Amniotic epithelial cell (primary cell): ENCODE results near the gene TMEM143.
"Not testable (repeated sequence)": the region's sequence is repeated elsewhere in the genome, so short reads cannot be mapped to it uniquely, and the experiment has no call there.

Experiments used
- DNase-seq: peaks from one replicate; pipeline ENCODE4 v3.0.0-alpha.2; 2010; ENCODE audit warnings: low read depth

TMEM143 gene

DNA sequence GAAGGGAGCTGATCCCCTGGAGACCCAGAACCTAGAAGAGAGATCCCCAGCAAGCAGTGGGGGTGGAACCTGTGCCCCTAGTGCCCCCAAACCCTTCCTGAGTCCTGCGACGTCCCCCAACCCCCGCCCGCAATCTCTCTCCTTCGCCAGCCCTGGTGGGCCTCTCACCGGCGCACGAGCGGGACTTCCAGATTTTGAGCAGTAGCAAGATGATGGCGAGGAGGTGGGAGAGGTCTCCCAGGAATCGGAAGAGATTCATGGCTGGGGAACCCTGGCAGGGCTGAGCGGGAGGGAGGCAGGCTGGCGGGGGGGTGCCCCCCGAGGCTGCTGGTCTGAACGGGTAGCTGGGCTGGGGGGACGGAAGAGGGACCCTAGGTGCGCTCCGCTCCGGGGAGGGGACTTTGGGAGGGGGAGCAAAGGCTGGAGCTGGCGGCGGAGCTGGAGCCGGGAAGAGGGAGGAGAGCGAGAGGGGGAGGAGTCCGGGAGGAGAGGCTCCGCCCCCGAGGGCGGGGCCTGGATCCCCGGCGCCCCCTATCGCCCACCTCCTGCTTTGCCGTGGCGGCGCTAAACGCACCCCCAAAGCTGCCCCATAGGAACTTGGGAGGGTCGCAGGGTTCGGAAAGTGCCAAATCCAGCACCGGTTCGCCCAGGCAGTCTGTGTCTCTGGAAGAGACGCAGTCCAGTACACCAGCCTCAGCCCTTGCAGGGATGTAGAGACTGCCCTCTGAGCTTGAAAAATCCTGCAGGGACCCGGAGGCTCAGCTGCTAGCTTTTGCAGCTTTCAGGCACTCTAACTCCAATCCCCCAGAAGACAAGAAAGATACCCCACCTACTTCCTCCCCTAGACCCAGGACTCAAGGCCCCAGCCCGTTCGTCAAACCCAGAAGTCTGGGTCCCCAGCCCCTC lies 27.6 kb upstream of the TMEM143 start, which contains the start of gene KDELR1:
Gene KDELR1, minus strand, starts transcription at position 452 of the 906 bp plus-strand sequence. Its CDS starts 193 bp downstream, at position 259.
- peak; percentile 56 for DNase-seq

DNA sequence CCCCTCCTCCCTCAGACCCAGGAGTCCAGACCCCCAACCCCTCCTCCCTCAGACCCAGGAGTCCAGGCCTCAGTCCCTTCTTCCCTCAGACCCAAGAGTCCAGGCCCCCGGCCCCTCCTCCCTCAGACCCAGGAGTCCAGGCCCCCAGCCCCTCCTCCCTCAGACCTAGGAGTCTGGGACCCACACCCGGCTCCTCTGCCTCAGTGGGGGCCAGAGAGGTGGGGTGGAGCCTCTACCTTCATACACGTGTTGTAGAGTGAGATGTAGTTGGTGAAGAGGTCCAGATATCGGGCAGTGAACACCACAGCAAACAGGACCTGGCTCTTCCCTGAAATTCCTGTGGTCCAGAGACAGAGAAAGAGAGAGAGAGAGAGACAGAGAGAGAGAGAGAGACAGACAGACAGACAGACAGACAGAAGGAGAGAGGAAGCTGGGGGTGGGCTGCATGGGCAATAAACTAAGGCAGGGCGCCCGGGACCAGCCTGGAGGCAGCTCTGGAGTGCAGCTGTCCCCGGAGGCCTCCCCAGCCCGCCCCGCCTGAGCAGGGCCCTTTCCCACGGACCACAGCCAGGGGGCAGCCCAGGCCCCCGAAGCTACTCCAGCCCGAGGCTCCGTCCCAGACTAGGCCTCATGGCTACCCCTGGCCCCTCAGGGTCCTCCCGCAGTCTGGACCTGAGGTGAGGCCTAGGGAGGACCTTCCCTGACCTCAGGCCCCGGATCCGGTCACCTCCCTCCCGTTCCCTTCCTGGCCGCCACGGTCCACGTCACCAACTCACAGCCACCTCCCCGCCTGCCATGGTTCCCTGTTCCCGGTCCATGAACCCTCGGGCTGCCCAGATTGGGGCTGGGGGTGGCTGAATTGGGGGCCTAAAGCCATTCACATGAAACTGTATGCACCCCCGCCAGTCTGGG lies 26.7 kb upstream of the TMEM143 start:
- peak; percentile 67 for DNase-seq

DNA sequence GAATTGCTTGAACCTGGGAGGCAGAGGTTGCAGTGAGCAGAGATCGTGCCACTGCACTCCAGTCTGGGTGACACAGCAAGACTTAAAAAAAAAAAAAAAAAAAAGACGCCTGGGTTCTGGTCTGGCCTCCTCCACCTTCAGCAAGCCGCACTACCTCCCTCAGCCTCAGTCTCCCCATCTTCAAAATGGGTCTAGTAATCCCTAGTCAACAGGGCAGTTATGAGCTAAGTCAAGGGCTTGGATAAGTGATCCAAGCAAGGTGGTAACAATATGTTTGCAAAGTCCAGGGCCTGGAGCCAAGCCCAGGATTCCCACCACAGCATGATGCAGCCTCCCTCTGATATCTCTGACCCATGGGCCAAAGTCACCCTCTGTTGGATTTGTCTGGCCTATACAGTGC lies 23.2 kb upstream of the TMEM143 start:
- DNase-seq: peak; percentile 19

DNA sequence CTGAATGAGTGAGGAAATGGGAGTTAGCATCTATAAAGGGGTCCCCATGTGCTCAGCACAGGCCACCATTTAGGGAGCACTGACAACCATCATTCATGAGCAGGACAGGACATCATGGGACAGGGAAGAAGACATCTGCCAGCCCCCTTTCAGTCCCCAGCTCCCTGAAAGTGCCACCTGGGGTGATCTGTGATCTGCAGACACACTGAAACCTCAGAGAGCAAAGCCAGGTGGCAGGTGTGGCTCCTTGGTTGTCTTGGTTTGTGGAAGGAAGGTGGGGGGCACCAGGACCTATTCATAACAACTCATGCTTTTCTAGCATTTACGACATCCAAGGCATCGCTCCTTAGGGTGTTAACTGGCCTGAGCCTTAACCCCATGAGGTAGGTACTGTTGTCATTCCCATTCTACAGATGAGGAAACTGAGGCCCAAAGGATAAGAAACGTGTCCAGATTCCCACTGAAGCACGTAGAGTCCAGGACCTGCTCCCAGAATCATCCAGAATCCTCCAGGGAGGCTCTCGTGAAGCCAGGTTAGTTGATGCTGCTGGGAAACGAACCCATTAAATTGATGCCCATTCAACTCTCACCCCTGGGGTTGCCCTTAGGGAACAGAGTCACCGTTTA lies 21.8 kb upstream of the TMEM143 start:
- no peak for DNase-seq

DNA sequence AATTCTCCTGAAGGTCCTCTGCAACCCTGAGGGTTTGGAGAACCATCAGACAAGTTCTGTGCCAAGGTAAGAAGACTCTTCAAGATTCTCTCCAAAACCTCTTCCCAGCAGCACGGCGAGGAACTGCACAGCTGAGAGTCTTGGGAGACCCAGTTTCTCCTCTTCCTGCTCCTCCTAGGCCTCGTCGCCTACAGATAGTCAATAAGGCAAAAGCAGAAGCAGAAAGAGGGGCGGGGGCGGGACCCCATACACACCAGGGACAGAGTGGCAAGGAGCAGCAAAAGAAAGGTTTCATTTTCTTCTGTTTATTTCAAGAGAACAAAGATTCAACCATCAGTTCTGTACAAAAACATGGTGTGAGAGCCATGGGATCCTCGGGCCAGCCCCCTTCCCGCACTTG lies 18.5 kb upstream of the TMEM143 start:
- DNase-seq: no peak

DNA sequence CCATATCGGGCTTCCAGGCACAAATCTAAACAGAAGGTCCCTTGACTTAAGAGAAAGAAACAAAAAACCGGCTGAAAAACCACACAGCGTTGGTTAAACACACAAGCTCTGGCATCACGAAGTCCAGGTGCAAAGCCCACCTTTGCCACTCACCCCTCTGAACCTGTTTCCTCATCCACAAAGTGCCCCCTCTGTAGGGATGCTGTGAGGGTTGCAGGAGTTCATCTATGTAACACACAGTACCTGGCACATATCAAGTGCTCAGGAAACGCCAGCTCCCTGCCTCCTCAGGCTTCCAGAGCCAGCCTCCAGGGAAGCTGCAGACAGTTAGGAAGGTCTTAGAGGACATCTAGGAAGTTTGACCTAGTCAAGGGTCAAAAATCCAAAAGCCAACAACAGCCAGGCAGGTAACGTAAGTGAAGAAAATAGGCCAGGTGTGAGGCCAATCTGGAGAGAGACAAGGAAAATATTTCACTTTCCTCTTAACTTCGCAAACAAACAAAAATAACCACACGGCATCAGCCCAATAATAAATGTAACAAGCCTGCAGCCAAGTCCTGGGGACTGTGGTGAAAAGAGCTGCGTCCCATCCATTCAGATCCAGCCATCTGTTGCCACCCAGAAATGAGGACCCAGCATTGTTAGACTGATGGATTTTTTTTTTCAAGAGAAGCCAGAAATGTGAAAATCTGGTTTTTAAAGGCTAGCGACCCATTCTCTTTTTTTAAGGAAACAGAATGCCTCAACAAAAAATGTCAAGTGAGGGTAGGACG lies 17.6 kb upstream of the TMEM143 start:
- DNase-seq: no peak

DNA sequence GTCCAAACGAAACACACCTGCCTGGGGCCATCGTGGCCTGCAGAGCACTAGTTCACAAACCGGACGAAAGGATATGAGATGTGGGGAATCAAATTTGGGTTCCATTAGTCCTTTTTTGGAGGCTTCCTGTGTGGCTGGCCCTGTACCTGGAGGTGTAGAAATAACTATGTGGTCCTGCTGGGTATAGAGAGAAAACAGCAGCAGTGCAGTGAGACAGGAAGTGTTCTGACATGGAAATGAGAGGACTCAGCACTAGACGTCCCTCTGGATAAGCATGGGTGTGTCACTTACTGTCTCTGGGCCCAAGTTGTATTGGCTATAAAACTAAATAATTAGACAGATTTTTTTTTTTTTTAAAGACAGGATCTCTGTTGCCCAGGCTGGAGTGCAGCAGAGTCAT lies 15.3 kb upstream of the TMEM143 start:
- no peak for DNase-seq

DNA sequence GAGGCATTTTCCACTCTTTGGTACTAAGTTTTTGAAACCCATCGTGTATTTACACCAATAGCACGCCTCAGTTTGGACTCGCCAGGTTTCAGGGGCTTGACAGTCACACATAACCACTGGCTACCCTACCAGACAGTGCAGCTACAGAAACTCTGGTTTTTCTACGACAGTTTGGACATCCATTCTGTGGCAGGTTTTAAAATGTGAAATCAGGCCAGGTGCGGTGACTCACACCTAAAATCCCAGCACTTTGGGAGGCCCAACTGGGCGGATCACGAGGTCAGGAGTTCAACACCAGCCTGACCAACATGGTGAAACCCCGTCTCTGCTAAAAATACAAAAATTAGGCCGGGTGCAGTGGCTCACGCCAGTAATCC lies 14.4 kb upstream of the TMEM143 start:
- DNase-seq: no peak

DNA sequence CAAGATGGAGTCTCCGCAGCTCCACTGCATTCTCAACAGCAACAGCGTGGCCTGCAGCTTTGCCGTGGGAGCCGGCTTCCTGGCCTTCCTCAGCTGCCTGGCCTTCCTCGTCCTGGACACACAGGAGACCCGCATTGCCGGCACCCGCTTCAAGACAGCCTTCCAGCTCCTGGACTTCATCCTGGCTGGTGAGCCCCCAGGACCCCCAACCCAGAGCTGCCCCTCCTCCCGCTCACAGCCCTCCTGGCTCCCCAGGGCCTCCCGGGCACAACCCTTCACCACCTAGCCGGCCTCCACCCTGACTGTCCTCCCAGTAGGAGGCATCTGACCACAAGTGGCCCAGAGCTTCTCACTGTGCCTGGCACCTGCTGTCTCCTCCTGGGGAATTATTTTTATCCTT lies 9.8 kb upstream of the TMEM143 start:
- no peak for DNase-seq

DNA sequence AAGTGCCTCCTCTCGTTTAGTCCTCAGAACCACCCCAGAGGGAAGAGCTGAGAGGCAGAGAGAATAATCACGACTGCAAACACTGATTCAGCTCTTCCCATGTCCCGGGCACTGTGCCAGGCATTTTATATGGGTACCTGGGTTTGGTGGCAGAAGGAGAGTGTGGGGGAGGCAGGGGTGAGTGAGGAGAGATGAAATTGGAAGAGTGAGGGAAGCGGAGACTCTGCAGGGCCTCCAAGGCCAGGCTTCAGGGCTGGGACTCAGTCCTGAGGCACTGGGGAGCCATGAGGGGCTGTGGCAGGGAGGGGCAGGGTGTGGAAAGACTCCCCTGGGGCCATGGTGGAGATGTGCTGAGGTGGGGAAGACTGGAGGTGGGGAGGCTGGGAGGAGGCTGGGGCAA lies 9.2 kb upstream of the TMEM143 start:
- peak; percentile 23 for DNase-seq

DNA sequence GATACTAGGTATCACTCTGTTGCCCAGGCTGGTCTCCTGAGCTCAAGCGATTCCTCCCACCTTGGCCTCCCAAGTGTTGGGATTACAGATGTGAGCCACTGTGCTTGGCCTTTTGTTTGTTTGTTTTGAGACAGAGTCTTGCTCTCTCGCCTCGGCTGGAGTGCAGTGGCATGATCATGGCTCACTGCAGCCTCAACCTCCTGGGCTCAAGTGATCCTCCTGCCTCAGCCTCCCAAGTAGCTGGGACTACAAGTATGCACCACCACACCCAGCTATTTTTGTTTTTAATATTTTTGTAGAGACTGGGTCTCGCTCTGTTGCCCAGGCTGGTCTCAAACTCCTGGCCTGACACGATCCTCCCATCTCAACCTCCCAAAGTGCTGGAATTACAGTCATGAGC lies 8.0 kb upstream of the TMEM143 start:
- DNase-seq: not testable (repeated sequence)

DNA sequence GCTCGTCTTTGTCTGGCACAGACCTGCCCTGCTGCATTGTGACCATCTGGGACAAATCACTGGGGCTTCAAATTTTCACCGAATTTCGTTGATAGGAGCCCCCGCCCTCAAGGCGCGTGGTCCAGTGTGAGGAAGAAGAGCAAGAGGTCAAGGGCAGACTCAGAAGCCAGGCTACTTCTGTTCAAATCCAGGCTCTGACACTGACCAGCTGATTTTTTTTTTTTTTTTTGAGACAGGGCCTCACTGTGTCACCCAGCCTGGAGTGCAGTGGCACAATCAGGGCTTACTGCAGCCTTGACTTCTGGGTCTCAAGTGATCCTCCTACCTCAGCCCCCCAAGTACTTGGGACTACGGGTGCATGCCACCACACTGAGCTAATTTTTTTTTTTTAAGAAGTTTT lies 7.6 kb upstream of the TMEM143 start:
- no peak for DNase-seq

DNA sequence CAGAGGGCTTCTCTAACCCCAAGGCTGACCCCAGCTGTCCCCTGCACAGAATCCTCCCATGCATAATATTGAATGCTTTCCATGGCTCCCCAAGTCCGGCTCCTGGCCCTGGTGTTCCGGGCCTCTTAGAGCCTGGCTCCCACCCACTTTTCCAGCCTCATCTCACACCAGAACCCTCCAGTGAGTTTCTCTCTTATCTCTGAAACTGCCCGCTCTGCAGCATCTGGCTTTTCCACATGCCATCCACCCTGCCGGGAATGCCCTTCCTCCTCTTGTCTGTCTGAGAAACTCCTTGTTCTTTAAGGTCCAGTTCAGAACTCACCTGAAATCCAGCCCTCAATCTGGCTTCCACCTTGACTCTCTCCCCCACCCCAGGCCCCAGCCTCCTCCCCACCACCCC lies 7.2 kb upstream of the TMEM143 start:
- peak; percentile 20 for DNase-seq

DNA sequence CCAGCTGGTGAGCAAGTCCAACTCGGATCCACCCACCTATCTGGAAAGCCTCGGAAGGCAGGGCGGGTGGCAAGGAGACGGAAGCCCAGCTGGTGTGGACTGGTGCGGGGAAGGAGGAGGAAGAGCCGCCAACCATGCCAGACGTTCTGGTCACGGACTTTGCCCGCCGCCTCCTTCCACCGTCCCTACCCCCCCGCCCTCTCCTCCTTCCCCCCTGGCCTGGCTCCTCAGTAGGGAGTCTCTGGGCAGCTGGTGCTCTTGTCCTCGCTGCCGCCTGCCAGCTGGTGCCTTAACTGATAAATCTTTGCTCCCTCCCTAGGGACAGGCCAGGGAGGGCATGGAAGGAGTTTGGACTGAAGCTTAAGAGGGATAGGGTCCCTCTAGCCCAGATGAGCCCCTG lies 5.2 kb upstream of the TMEM143 start:
- DNase-seq: no peak

DNA sequence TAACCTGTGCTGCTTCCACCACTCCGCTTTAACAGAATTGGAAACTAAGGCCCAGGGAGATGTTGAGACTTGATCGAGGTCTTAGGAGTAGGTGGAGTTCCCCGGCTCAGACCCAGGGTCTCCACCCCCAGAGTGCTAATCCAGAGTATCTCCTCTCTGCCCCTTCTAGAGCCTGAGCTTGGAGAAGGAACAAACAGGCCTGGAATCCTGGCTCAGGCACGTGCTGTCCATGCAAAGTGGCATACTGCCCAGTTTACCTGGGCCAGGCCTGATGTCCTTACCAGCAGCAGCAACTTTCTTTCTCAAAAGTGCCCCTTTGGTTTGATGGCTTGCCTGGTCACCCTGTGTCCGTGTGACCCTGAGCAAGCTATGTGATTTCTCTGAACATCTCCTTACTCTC lies 4.1 kb upstream of the TMEM143 start:
- no peak for DNase-seq

DNA sequence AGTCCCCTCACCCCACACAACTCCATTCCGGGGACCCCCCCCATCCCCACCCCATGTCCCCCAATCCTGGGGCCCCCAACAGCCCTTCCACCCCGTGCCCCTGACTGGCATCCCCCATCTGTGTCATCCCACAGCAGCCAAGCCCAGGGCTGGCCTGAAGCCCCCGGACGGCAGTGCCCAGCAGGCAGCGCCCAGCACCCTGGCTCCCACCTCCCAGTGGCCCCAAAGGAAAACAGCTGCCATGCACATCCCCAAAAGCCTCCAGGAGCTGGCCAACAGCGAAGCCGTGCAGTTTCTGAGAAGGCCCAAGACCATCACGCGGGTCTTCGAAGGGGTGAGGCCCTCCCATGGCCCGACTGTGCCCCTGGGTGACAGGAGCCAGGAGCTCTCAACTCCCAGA lies 1.9 kb upstream of the TMEM143 start:
- no peak for DNase-seq

DNA sequence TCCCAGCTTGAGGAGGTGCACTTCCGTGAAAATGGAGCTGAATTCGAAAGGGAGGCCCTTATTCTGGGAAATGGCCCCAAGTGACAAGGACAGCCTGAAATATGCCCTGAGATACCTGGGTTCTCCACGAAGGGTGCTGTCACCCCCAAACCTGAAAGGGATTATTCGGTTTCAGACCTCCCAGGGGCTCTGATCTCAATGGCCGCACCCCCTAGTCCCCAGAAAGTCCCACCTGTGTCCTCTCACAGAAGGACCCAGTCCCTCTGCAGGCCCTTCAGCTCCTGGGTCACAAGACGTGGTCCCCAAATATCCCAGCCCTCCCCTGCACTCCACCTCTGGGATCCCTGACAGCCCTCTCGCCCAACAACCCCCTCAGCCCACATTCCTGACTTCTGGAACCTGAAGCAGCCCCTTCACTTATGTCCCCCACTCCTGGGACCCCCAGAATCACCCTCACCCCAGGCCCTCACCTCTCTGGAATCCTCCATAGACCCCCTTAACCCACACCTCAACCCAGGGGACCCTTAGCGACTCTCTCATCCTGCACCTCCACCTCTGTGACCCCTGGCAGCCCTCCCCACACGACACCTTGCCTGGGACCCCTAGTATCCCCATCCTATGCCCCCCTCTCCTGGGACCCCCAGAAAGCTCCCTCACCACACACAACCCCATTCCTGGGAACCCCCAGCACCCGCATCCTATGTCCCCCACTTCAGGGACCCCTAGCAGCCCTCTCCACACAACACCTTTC lies 1.0 kb upstream of the TMEM143 start:
- no peak for DNase-seq

DNA sequence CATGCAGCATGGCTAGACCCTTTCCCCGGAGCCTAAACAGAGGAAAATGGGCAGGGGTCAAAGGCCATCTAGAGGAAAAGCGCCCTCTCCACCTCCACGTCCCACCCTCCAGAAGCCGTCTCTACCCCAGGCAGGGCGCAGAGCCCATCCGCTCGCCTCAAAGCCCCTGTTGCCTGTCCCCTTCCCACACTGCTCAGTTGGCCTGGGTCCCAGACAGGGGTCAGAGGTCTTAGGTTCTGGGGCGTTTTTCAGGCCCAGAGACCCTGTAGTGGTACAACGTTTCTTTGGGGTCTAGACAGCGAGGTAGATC lies 285 bp downstream of the TMEM143 start:
- no peak for DNase-seq

DNA sequence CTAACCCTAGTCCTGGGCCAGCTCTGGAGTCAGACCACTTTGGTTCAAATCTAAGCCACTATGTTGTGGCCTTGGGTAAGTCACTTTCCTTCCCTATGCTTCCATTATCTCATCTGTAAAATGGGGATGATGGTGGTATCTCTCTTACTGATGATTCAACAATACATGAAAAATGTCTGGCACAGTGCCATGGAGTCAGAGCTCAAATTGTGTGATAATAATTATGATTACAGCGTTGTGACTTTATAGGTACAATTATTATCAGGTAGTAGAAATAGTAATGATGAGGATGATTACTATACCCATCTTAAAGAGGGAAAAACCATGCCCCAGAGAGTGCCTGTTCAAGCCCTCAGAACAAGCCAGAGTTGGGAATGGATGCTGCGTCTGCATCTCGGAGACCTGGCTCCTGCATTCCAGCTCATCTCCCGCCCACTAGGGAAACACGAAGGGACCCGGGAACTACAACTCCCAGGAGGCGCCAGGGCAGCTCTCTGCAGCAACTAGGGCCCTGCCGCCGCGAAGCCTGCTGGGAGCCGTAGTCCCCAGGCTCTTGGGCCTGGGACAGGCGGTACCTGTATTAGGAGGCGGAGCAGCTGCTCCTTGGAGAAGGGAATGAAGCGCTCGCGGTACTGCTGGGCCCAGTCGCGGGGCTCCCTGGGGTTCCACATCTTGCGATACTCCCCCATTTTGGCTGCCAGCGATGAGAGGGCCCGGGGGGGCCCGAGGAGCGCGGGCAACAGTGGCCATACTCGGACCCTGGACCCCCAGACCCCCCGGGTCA lies 832 bp downstream of the TMEM143 start:
- peak; percentile 95 for DNase-seq

DNA sequence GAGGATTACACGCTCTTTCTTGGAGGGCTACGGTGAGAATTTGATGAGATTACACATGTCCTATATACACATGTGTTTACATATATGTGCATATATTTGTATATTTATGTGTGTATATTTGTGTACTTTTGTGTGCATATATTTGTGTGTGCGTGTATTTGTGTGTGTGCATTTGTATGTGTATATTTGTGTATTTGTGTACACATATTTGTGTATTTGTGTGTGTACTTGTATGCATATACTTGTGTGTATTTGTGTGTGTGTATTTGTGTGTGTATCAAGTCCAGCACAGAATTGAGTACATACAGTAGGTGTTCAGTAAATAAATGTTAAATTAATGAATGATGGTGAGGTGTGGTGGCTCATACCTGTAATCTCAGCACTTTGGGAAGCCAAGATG lies 1.8 kb downstream of the TMEM143 start:
- no peak for DNase-seq
